ENCODE results near the gene MYO5B.
"Not testable (repeated sequence)": the region's sequence is repeated elsewhere in the genome, so short reads cannot be mapped to it uniquely, and the experiment has no call there.

Gene MYO5B

GRCh38 chr18:49846718-49847470 lies 348.1 kb downstream of the MYO5B start:
- no peak for DNase-seq

GRCh38 chr18:49846361-49846662 lies 348.6 kb downstream of the MYO5B start:
- no peak for DNase-seq

DNA sequence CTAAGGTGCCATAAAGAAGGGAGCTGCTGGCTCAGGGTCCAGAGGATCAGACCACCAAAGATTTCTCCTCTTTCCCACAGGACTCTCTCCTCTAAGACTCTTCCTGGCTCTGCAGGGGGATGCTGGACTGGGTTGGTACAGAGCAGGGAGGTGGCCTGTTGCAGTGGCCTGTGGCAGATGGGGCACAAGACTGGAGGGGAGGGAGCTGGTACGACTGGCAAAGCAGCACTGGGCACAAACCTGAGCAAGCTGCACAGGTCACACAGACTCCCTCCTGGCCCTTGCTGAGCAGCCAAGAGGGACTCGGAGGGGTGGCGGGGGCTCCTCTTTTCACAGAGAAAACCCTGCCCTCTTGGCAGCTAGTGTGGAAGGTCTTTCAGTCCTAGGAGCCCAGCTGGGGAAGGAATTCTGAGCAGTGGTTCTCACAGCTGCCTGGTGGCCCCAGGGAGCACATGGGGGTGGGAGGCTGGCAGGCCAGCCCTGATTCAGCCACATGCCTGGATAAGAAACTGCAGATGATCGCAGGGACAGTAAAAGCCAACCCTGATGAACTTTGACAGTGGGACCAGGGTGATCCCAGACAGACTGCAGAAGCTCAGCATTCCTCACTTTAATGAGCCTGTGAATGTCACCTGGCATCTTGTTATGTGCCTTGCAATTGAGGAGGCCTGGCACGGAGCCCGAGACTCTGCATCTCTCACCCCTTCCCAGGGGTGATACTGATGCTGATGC lies 349.2 kb downstream of the MYO5B start:
- DNase-seq: no peak

GRCh38 chr18:49844903-49845302 lies 350.0 kb downstream of the MYO5B start:
- no peak for DNase-seq

DNA sequence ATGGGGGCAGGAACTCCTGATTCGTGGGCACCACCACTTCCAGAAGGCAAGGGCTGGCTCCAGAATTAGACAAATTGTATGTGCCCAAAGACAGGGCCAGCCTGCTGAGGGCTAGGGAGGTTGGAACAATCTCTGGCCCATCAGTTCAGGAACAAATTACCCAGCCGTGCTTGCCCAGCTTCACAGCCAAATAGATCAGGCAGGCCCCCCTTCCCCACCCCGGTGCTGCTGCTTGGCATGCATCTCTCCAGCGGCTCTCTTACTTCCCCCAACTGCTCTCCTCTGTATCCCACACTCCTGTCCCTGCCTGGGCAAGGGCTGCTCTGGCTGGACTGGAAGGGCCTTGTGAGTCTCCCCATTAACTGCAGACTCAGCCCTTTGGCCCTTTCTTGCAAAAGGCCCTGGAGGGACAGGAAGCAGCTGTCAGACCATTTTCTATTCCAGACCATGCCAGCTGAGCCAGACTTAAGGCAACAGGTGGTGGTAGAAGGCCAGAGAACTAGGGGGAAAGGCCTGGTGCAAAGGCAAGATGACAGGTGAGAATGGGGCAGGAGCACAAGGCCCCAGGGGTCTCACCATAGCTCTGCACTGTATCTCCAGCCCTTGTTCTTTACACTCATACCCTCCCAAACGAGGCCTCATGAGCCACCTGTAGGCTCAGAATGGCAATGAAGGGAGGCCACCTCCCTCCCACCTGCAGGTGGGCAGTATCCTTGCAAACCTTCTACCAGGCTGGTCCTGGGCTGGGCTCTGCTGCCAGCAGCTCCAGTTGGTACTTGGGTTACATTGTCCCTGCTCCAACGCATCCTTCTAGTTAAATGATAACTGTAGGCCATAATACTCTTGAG lies 350.9 kb downstream of the MYO5B start:
- no peak for DNase-seq

DNA sequence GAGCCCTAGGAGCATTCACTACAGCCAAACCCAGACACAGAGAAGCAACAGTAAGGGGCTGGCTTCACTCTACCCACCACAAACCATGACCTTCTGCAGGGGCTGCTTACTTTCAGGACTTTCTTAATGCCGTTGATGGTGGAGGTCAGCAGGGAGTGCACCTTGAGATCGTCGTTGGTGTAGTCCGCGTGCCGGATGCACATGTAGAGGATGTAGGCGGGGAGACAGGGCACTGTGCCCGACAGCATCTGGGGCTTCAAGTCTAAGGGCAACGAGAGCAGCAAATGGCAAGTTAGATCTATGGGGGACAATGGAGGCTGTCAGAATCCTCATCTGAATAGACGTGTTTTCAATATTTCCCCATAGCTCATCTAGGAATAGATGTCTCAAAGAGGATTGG lies 351.8 kb downstream of the MYO5B start:
- DNase-seq: no peak

DNA sequence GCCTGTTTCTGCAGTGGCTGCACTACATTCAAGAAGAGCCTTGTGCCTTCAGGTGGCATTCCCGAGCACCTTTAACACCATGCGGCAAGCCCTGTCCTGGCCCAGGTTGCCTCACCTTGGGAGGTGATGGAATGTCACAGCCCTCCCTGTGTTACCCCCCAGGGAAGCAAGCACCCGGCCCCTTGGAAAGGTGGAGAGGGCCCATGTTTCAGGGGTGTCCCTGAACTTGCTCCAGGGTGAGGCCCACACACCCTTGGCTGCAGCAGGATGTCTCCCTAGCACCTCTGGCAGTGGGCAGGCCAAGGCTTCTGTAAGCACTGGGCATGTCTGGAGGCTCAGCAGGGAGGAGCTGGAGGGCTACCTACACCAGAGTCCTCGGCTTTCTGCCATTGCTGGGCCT lies 352.3 kb downstream of the MYO5B start:
- no peak for DNase-seq

DNA sequence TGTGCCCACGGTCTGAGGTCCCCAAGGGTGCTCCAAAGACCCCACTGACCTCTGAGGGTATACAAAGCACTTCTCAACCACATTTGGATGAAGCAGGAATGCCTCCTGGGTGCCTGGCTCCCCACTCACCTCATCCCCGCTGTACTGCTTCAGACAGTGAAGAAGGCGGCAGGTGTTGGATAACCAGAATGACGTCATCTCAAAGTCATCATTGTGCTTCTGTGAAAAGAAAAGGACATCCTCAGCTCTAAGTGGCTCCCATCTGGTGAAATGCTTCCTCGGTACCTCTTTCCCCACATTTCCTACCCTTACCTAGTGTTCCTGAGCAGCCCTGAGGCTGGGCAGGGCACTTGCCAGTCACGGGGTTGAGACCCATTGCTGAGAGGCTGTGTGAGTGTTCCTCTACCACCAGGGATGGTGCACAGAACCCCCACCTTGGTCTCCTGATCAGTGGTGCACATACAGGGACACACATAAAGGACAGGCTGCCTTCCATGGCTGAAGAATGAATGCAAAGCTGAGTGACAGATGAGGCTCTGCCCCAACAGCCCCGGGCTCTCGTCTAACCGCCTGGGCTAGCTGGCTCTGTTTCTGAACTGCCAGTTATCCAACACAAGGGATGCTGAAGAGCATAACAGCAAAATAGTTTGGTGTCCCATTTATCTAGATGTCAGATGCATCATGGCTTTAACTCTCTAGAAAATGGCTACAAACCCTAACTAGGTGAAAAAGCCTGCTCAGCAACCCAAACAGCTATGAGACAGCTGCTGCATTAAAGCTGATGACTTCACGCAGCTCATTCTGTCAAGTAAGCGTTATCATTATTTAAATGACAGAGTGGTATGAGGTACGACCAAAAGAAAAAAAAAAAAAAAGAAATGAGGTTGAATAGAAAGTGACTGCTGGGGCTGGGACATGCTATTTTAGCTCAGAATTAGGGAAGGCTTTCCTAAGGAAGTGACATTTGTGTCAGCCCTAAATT lies 353.4 kb downstream of the MYO5B start:
- no peak for DNase-seq

GRCh38 chr18:49839012-49839411 lies 355.9 kb downstream of the MYO5B start:
- DNase-seq: no peak

DNA sequence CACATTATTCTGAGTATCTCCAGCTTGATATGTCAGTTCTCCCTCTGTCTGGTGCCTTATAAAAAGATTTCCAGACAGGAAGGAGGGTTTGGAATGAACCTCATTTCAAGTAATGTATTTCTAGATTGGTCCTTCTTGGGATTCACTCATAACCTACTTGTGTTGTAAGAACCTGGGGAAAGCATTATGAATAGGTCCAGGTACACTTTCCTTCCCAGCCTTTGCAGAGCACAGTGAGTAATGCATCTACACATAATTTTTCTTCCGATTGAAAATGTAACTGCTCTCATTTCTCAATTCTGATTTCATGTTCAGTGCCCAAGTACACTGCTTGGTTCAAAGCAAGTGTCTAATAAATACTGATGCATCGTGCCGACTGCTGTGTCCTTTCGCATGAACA lies 356.6 kb downstream of the MYO5B start:
- DNase-seq: no peak

- no peak for DNase-seq
Observed at GRCh38 chr18:49837889-49838288, 357.1 kb downstream of the MYO5B start.

GRCh38 chr18:49837316-49837835 lies 357.6 kb downstream of the MYO5B start:
- not testable (repeated sequence) for DNase-seq

GRCh38 chr18:49835405-49835804 lies 359.5 kb downstream of the MYO5B start:
- DNase-seq: no peak

DNA sequence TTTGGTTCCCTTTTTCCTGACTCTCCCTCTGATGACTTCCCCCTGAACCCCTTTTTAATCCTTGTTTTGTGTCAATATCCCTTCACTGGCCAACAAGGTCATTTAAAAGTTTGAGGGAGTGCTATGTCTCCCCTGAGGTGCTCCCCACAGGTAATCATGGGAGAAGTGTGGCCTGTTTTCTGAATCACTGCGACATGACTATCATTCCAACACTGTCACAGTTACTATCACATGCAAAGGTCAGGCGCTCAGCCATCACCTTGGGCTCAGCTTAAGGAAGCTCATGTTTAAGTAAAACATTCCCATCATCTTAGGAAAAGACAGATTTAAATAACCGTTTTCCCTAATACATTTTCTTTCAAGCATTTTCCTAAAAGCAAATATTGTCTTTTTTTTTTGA lies 360.7 kb downstream of the MYO5B start:
- no peak for DNase-seq

DNA sequence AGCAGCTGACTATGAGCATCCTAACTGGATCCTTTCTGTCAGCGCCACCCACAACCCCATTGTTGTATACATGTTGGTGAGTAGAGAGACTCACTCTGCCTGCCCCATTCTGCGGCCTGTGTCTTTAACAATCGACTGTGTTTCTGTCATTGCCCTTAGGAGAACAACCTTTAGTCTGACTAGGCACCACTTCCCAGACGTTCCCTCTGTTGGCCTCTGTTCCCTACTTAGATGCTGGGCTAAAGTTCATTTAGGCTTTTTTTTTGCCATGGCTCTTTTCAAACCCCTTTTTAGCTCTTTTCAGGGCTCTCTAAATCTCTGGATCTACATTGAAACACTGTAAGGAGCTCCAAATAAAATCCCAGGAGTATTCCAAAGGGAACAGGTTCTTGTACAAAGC lies 361.1 kb downstream of the MYO5B start:
- DNase-seq: no peak

- DNase-seq: no peak
Observed at GRCh38 chr18:49832221-49832647, 362.7 kb downstream of the MYO5B start.

- no peak for DNase-seq
Observed at GRCh38 chr18:49827996-49828395, 367.0 kb downstream of the MYO5B start.

- no peak for DNase-seq
Observed at GRCh38 chr18:49819823-49820671, 374.9 kb downstream of the MYO5B start.

GRCh38 chr18:49819071-49819662 lies 375.8 kb downstream of the MYO5B start:
- DNase-seq: no peak

GRCh38 chr18:49817947-49818346 lies 377.0 kb downstream of the MYO5B start:
- DNase-seq: no peak

DNA sequence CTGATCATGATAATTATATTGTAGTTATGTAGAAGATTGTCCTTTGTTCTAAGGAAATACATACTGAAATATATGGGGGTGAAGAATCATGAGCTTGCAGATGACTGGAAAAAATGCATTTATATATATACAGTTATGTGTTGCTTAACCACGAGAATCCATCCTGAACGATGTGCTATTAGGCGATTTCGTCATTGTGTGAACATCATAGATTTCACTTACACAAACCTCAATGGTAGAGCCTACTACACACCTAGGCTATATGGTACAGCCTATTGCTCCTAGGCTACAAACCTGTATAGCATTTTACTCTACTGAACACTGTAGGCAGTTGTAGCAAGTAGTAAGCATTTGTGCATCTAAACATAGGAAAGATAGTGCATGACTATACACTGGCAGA lies 379.0 kb downstream of the MYO5B start:
- no peak for DNase-seq
